ENCODE data around the gene OSTN.

DNA sequence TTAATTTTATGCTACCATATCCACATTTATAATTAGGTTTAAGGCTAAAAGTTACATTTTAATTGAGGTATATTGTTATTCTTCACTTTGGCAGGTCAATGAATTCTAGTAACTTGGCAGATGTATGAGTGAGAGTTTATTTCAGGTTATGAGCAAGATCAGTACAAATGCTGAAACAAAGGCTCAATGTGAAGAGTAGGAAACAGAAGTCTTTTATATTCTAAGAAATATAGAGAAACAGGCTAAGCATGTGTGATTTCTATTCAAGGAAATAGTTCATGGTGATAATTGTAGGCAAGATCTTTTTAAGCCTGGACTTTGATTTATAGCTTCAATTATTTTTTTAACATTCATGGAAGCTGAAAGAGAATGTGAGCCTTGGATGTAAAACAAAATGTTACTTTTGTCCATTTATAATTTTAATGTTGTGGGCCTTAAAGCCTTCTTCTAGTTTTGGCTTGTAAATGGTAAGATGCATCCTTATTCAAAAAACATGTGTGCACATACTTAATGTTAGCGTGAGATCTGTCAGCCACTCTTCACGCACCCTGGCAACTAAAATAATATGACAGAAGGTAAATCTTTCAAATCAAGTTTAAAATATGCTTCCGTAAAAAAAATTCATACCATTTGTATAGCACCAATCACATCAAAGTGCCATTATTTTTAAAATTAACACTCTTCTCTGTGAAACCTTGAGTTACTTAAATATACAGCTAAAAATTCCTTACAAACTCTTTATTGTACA lies 22.8 kb upstream of the OSTN start:
- TF ChIP-seq, protein P1, sequence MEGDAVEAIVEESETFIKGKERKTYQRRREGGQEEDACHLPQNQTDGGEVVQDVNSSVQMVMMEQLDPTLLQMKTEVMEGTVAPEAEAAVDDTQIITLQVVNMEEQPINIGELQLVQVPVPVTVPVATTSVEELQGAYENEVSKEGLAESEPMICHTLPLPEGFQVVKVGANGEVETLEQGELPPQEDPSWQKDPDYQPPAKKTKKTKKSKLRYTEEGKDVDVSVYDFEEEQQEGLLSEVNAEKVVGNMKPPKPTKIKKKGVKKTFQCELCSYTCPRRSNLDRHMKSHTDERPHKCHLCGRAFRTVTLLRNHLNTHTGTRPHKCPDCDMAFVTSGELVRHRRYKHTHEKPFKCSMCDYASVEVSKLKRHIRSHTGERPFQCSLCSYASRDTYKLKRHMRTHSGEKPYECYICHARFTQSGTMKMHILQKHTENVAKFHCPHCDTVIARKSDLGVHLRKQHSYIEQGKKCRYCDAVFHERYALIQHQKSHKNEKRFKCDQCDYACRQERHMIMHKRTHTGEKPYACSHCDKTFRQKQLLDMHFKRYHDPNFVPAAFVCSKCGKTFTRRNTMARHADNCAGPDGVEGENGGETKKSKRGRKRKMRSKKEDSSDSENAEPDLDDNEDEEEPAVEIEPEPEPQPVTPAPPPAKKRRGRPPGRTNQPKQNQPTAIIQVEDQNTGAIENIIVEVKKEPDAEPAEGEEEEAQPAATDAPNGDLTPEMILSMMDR (IDR thresholded peaks at IDR 0.05) = no peak
- no peak for TF ChIP-seq POLR2A (IDR thresholded peaks at IDR 0.05)
- no peak for TF ChIP-seq POLR2AphosphoS5 (IDR thresholded peaks at IDR 0.05)
